GM21360 (cell line): ENCODE results near the gene TCP1.
A peak's percentile ranks its signal among the peaks of the same experiment; 100 is the strongest.
"Not testable (repeated sequence)": the region's sequence is repeated elsewhere in the genome, so short reads cannot be mapped to it uniquely, and the experiment has no call there.

Experiments used
- ATAC-seq: cut with Tn5 transposase; IDR thresholded peaks from one replicate; pipeline ENCODE4 v1.9.1; 2021; ENCODE audit warnings: mild to moderate bottlenecking, moderate library complexity; ENCODE audit not compliant: unreplicated experiment

Gene TCP1

DNA sequence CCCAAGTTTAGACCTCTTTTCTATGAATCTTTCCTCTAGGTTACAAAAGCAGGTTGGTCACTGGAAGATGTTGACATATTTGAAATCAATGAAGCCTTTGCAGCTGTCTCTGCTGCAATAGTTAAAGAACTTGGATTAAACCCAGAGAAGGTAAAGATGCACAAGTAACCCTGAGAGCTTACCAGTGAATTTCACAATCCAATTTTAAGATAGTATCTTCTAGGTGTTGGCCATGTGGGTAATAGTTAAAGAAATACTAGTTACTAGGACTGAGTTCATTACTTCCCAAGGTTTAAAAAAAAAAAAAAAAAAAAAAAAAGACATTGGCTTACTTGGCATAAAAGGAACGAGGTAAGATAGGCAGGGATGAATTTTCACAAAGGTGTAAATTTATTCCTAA, 11.3 kb downstream of the TCP1 start:
- ATAC-seq: no peak

DNA sequence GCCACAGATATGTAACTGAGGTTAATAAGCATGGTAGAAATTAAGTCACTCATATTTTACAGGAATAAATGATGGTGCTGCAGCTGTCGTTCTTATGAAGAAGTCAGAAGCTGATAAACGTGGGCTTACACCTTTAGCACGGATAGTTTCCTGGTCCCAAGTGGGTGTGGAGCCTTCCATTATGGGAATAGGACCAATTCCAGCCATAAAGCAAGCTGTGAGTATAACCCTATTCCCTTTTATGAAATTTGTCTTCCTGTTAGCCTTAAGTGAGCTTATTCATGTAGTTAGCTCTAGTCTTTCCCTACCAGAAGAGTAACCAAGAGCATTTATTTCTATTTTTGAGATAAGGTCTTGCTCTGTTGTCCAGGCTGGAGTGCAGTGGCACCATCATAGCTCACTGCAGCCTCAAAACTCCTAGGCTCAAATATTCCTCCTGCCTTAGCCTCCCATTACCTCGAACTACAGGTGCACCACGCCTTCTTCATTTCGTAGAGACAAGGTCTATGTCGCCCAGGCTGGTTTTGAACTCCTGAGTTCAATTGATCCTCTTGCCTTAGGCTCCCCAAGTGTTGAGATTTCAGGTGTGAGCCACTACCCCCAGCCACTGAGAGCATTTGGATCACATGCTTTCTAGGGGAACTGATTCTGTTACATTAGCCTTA, 12.0 kb downstream of the TCP1 start:
- no peak for ATAC-seq

DNA sequence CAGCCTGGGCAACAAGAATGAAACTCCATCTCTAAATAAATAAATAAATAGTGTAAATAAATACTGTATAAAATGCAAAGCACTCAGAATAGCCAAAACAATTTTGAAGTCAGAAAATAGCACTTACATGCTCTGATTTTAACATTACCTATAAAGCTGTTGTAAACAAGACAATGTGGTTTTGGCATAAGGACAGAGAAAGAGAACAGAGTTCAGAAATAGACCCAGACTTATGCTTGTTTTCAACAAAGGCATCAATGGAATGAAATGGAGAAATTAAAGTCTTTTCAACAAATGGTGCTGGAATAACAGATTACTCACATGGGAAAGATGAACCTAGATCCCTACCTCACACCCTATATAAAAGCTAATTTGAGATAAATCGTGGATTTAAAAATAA, 17.2 kb downstream of the TCP1 start:
- ATAC-seq: no peak

DNA sequence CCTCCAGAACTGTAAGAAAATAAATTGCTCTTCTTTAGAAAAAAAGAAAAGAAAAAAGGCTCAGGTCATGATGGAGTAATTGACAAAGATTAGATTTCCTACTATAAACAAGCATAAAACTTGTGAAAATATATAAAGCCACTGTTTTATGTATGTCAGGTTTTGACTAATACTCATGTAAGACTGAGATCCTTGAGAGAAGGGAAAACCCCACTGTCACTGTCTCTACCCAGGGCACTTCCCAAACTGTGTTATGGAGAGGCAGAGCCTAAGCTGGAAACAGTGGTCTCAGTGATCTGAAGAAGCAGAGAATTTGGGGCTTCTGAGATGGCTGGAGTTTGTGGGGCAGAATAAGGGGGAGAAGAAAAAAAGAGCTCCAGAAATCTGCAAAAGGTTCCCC, 19.9 kb downstream of the TCP1 start:
- ATAC-seq: no peak

DNA sequence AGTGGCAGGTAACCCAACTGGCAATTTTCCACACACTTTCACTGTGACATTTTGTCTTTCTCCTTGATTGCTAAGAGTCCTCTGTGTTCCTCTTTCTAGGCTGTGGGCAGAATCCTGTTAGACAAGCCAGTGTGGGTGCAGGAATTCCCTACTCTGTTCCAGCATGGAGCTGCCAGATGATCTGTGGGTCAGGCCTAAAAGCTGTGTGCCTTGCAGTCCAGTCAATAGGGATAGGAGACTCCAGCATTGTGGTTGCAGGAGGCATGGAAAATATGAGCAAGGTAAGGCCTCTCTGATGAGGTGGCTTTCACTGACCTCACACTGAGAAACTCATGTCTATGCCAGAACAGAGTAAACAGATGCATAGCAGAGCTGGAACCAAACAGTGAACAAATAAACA, 22.5 kb downstream of the TCP1 start:
- no peak for ATAC-seq

DNA sequence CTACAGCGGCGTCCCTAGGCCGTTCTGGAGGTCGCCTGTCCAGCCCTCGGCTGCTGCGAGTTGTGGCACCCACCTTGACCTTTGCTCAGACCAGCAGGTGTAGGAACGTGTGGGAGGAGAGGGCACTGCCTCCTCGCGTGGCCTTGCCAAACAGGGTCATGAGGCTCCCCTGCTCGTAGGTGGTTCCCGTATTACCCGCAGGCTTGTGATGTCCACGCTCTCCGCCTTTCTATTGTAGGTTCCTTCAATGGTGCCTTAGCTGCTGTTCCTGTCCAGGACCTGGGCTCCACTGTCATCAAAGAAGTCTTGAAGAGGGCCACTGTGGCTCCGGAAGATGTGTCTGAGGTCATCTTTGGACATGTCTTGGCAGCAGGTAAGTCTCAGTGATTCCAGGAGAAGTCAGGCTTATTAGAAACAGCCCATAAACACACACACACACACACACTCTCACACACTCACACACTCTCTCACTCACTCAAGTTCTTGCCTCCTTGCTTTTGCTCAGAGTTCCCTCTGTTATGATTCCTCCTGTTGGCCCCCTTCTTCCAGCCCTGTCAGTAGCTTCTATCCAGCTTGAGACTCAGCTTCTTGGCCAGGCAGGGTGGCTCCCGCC, 26.6 kb downstream of the TCP1 start:
- no peak for ATAC-seq

DNA sequence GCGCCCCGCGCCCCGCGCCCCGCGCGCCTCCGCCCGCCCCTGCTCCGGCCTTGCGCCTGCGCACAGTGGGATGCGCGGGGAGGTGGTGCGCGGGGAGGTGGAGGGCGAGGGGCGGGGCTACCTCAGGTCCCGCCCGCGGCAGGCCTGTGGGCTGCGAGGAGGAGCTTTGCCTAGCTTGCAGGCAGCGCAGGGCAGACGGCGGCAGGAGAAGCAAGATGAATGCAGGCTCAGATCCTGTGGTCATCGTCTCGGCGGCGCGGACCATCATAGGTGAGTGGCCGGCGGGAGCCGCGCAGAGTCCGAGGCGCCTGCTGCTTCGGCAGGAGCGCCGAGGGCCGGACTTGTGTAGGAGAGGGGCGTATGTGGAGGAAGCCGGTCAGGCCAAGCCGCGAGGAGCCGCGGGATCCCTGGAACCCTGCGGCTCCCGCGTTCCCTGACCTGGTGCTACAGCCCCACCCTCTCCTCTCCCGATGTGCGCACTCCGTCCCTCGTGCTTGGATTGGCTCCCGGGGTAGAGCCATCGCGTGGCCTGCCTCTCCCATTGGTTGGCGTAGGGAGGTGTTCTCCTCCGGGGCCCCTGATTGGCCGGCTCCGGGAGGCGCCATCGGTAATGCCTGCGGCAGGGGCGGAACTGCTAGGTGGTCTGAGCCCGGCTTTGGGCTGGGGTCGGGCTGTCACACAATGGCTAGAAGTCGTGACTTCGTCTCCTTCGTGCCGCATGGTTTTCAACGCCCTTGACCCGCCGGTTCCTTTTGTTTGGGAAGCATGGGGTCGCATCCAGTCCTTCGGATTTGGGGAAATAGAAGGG, 27.3 kb downstream of the TCP1 start, which contains the start of gene ACAT2:
ACAT2 (plus strand) TSS at position 173 of the 808 bp plus-strand sequence; CDS start at position 216, 43 bp downstream.
- peak; percentile 97 for ATAC-seq

DNA sequence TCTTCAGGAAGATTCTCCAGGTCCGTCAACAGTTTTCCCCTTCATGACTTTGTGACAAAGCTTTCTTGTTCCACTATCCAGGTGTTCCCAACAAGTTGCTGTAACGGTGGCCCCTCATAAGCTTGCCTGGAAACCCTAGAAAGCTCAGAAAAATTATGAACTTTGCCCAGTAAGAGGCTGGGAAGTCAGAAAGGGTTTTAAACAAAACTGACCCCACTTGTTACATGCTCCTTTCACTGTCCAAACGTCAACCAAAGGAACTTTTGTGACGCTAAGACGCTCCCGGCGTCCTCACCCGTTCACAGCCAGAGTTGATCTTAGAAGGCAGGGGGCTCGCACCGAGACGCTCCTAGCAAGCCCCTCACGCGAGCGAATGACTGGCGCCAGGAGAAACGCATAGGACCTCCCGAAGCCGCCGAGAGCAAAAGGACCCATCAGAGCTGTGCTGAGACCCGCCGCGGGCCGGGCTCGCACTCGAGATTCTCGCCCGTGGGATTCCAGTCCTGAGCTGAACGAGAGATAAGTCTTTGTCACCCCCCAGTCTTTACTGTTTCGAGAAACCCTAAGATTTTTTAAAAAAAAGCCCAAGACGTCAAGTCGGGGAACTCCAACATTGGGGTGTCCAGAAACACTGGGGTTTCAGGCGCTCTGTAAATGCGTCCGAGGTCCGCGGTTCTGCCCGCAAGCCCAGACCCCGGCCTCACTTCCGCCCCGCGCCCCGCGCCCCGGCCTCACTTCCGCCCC, 28.1 kb downstream of the TCP1 start:
- ATAC-seq: no peak

DNA sequence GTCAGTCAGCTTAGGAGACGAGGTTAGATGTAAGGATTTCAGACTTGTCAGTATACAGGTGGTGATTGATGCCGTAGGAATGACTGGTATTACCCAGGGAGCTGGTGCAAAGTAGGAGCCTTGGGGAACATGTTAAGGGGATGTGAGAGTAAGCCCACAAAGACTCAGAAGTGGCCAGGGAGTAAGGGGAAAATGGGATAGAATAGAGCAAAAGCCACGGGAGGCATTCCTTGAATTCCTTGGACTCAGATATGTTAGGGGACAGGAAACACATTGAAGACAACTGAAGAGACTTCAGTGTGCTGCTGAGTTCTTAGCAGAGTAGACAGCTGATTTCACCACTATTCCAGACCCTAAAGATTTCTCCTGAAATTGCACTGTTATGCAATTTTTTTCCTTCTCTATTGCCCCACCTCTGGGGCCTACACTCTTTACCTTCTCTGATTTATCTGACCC, 28.8 kb downstream of the TCP1 start:
- ATAC-seq: no peak

DNA sequence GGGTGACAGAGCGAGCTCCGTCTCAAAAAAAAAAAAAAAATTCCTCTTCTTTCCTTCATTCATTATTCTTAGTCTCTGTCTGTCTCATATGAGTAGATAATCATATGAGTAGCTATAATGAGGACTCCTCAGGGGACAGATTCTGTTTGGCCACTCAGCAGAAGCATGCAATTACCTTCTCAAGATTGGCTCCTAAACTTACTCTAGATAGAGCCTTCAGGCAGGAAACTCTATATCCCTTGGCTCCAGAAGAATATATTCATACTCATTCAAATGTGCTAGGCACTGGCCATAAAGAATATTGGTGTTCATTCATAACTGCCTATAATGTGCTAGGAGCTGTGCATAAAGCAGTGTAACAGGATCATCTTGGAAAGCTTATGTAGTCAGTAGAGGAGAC, 29.8 kb downstream of the TCP1 start:
- ATAC-seq: no peak

DNA sequence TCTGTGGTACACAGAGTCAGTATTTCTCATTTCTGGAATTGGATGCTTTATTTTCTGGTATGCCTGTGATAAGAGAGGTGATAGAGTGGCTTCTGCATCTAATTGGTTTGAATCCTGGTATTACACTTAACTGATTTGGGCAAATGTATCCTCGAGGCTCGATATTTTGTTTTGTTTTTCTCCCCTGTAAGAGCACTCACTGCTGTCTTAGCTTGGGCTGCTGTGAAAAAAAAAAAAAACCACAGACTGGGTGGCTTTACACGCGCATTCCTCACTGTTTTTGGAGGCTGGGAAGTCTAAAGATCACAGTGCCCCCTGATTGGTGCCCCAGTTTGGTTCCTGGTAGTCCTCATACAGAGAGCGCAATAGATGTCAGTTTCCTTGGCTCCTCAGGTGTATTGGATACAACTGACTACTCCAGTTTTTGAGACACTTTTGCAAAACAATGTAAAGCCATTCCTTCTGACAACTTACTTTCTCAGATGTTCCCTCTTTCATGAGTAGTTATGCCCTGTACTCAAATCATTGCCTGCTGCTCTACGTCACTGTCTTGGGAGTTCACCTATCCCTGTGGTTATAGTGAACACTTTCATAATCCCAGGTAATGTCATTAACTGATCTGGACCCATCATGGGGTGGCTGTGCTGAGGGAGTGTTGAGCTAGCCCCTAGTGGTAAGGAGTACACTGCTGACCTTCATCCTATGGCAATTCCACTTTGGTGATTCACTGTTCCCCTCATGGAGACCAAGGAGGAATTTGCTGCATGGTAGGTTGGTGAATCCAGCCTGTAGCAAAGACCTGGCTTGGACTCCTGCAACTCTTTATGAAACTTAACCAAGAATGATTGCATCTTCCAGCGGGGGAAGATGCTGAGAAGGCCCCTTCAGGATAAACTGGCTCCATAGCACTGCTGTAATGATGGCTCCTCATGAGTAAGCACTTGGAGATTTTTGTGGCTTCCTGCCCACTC, 31.1 kb downstream of the TCP1 start:
- no peak for ATAC-seq

DNA sequence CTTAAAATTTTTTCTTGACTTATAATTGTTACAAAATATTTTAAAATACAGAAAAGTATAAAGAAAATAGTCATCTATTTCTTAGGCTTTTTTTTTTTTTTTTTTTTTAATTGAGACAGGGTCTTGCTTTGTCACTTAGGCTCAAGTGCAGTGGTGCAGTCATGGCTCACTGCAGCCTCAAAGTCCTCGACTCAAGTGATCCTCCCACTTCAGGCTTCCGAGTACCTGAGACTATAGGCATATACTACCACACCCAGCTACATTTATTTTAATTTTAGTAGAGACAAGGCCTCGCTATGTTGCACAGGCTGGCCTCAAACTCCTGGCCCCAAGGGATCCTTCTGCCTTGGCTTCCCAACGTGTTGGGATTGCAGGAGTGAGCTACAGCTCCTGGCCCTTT, 32.9 kb downstream of the TCP1 start:
- ATAC-seq: no peak

DNA sequence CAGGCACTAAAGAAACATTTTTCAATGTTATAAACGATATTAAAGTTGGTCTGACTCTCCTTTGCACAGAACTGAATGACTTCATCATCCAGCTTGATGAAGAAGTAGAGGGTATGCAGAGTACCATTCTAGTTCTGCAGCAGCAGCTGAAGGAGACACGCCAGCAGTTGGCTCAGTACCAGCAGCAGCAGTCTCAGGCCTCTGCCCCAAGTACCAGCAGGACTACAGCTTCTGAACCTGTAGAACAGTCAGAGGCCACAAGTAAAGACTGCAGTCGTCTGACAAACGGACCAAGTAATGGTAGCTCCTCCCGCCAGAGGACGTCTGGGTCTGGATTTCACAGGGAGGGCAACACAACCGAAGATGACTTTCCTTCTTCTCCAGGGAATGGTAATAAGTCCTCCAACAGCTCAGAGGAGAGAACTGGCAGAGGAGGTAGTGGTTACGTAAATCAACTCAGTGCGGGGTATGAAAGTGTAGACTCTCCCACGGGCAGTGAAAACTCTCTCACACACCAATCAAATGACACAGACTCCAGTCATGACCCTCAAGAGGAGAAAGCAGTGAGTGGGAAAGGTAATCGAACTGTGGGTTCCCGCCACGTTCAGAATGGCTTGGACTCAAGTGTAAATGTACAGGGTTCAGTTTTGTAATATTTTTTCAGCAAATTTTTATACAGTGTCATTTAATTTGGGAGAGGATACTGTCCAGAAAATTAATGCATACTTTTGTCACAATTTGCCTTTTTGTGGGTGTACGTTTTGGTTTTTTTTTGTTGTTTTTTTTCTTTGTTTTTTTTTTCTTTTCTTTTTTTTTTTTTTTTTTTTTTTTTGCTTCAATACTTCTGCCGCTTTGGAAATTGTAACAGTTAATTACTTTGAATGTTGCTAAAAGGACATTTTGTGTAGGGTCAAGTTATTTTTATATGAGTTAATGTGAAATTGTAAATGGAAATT, 34.2 kb downstream of the TCP1 start:
- ATAC-seq: no peak

DNA sequence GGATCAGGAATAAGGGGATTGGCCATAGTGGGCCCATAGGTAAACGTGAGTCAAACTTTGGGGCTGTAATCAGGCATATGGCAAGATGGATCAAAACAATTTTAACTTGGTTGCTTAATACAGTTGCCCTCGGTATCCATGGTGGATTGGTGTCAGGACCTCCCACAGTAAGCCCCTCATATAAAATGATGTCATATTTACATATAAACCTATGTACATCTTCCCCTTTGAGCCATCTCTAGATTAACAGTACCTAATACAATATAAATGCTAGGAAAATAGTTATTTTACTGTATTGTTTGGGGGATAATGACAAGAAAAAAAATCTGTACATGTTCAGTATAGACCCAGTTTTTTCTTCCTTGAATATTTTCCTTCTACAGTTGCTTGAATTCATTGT, 35.0 kb downstream of the TCP1 start:
- no peak for ATAC-seq

DNA sequence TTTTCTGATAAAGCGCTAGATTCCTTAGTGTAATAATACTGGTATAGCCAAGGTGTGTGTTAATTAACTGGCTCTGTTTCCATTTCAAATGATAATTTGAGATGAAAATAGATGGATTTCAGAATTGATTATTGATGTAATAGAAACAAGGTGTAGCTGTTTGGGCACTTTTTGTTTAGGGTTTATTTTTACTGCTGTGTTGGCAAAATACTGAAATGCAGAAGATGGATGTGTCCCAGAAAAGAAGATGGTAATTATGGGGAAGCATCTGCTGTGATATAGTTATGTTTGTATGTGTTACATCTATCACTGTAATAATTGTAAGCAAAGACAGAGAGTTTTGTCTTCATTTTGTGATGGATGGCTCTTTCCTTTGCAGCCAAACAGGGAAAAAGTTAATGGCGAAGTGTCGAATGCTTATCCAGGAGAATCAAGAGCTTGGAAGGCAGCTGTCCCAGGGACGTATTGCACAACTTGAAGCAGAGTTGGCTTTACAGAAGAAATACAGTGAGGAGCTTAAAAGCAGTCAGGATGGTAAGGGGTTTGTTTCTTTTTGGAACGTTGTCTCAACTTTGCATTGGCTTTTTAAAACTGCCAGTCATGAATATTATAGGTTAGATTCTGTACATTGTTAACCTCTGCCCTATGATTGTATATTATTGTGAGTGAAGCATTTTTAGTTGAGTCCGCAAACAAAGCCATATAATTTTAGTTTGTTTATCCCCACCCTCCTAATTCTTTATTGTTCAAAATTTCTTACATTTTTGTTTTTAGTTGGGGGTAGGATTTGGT, 36.1 kb downstream of the TCP1 start:
- ATAC-seq: no peak

DNA sequence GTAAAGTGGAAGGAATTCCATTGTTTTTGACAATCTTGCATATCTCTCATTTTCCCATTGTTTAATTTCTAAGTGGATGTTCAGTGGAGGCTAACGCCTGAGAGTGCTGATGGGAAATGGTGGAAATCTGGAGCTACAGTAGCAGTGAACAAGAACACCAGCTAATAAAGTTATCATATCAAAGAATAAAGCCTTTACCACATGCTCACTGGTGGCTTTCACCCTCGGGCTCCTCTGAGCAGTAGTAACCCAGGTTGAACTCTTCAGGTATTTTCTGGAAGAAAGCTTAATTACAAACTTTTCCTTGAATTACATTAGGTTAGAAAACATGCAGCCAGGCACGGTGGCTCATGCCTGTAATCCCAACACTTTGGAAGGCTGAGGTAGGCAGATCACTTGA, 38.0 kb downstream of the TCP1 start:
- ATAC-seq: no peak

DNA sequence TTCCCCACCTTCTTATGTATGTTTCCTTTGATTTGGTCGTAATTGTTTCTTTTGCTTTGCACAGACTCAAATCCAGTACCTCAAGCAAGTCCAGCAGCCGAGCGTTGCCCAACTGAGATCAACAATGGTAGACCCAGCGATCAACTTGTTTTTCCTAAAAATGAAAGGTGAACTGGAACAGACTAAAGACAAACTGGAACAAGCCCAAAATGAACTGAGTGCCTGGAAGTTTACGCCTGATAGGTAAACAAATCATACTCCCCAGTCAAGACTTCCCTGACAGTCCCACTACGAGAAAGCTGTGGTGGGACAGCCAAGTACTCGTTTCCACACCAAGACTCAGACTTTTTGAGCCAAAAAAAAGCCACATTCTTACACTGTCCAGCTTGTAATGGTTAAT, 41.3 kb downstream of the TCP1 start:
- ATAC-seq: not testable (repeated sequence)

DNA sequence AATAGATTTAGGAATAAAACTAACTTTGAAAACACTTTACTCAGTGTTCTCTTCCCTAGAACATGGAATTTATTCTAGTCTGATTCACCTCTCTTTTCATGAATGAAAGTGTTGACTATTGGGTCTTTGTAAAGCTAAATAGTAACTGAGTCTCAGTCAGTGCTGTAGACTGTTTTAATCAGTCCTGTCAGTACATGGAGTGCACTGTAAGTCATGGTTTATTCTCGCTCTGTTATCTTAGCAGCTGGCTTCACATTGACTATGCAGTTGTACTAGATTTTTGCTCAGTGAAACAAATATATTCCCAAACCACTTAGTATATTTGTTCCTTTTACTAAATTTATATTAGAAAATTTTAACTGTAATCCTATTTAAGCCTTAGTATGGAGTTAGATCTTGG, 42.6 kb downstream of the TCP1 start:
- no peak for ATAC-seq
